ENCODE data around the gene MCHR1.

GRCh38 chr22:40721266-40721665 is 42.0 kb downstream of the MCHR1 start:
- TF ChIP-seq CTCF (IDR thresholded peaks at IDR 0.05 in 4 of 5, conservative IDR thresholded peaks at IDR 0.05 in 1 of 5) (no peak), POLR2A (IDR thresholded peaks at IDR 0.05) (no peak)

Measured in gastrocnemius medialis (tissue), 4 donors.